Gastroesophageal sphincter (tissue), 3 donors: ENCODE data around the gene PPARG.

Experiments used
- CTCF ChIP-seq, 4 experiments: fragments of 200-600 bp in 2 of 4; fragments of 450-650 bp in 2 of 4; sonication (generic) in 1 of 4; IDR thresholded peaks; one replicate each; pipeline ENCODE4 v1.5.1; 2017 to 2019; ENCODE audit warnings: antibody characterized with exemption in 4 of 4, mild to moderate bottlenecking in 2 of 4, moderate library complexity in 2 of 4
- EP300 ChIP-seq: sonication (generic); formaldehyde crosslinking; IDR thresholded peaks from one replicate; pipeline ENCODE4 v1.6.1; 2017; ENCODE audit warnings: antibody characterized with exemption, mild to moderate bottlenecking

- TF ChIP-seq EP300 (no peak), CTCF (IDR thresholded peaks at IDR 0.05) (no peak)
Measured at GRCh38 chr3:12423131-12423530, 134.3 kb downstream of the PPARG start.
